Measurements from ENCODE around the gene PKD1L1.
"Not testable (repeated sequence)": the region's sequence is repeated elsewhere in the genome, so short reads cannot be mapped to it uniquely, and the experiment has no call there.

The PKD1L1 gene

DNA sequence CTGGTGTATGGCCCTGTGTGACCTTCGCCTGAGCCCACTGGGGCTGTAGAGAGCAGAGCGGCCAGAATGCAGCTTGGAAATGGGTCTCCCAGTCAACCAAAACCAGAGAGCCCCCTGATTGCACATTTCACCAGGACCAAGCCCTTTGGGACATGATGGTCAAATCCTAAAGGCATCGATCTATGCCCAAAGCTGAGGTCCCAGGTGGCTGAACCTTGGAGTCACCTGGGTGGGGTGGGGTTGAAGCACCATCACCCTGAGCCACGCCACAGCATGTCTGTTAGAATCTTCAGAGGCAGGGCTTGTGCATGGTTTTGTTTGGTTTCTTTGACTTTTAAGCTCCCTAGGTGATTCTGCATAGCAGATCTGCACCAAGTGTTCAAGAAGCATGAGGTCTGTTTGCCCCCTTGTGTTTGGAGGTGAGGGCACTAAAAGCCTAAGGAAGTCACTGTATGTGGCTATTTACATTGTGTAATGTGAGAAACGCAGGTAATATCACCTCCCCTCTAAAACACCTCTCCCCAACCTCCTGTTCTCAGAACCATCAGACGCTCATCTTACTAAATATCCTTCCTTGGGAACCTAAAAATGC lies 9.6 kb downstream of the PKD1L1 start:
- no peak for DNase-seq (ENCODE audit: low read depth)

DNA sequence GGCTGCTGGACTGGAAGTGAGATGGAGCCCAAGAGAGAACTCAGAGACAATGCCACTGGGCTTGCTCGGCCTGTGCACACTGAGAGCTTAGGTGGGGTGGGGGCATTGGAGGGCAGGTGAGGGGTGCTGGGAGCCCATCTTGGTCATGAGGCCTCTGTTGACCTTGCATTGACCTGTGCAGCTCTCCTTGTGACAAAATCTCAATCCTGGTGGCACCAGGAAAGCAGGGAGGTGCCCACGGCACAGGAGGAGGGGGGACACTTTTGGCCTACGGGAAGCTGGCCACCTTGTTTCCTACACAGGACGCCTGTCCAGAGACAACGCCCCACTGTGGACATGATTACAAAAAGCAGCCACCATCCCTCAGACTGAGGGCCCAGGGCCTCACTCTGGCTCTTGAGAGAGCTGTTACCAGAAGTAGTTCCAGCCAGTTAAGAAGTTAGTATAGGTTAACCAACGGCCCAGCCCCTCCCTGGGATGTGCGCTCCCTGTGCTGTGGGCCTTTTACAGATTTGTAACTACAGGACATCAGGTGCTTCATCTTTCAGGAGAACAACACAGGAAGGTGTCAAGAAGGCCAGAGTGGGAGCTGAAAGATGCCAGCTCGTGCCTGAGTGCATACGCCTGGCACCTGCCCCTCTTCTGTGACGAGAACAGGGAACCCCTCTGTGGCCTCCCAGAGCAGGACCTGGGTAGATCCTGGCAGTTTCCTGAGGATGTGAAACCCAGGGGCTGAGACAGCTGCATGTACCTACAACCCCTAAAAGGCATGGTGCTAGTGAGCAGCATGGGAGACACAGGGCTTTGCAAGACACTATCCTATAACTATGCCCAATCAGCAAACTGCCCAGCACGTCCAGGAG lies 10.3 kb downstream of the PKD1L1 start:
- no peak for DNase-seq (ENCODE audit: low read depth)

DNA sequence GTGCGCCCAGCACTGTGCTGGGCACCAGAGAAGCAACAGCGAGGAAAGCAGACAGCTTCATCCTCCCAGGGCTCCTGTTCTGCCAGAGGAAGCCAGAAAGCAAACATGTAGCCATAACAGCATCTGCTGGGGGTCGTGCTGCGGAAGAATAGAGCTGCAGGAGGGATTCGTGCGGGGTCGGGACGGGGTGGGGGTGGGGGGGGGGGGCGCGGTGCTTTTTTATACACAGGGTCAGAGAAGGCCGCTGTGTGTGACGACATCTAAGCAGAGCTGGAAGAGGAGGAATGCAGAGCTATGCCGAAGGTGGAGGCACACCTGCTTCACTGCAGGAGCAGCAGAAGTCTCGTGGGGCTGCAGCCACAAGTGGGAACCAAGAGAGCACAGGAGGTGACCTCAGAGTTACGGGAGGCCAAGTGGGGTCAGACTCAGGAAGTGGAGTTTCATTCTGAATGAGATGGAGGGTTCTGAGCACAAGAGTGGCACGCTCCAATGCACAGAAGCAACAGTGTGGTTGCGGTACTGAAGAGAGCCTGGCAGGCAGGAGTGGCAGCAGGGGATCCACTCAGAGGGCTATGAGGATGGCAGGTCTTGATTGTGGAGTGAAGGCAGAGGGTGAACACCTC lies 11.1 kb downstream of the PKD1L1 start:
- no peak for DNase-seq (ENCODE audit: low read depth)

DNA sequence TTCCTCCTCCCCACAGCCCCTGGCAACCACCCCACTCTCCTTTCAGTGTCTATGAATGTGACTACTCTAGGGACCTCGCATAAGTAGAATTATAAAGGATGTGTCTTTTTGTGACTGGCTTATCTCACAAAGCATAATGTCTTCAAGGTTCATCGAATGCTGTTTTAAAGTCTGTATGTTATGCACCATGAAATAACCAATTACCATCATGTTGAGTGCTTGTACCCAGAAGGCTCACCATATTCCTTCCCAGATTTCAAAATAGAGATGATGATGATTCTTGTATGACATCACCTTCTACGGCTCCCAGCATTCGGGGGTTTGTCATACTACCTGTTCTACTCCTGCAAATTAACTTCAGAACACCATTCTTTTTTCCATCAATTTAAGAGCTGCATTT lies 11.9 kb downstream of the PKD1L1 start:
- no peak for DNase-seq (ENCODE audit: low read depth)

DNA sequence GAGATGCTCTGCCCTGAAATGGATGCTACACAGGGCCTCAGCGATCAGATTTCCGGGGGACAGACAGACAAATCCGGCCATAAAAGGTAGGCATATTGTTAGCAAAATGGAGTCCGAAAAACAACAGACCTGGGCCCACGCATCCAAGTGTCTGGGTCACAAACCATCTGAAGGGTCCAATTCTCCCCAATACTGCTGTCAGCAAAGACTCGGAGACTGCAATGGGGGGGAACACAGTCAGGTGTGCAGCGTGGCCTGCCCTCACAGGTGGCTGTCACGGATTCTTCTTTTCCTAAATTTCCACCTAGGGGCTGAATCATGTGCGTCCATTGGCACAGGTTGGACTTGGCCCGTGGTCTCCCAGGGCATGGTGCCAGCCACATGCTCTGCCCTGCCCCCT lies 12.9 kb downstream of the PKD1L1 start:
- DNase-seq (ENCODE audit: low read depth) = no peak

DNA sequence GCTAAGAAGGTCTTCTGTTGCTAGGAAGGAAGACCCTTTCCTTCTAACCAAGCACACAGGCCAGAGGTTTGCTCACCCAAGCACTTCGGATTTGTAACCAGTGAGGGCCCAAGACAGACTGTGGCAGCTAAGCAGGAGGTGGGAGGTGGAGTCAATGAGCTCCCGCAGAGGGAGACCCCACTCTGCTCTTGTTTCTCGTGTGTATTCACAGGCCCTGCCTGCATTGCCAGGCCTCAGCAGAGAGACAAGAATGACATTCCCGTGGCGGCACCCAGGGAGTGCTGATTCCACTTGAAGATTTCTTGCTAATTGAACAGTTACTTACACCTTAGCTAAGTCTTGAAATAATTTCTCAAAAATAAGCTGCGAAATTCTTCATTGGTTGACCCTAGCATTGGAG lies 13.4 kb downstream of the PKD1L1 start:
- DNase-seq (ENCODE audit: low read depth) = no peak

DNA sequence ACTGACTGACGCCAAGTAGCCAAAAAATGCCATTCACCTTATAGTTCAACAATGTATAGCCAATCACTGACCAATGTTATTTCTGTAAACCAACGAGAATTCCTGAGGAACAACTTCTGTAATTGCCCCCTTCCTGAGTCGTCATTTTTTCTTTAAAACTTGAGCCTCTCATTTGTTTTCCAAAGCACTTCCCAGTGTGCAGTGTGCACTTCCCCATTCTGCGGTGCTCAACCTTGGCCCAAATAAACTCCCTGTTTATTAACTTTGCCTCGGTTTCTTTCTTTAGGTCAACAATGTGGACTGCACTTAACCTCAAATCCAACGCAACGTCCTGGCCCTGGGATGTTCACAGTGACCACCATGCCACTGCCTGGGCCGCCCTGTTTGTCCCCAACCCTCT lies 15.1 kb downstream of the PKD1L1 start:
- DNase-seq (ENCODE audit: low read depth) = no peak

DNA sequence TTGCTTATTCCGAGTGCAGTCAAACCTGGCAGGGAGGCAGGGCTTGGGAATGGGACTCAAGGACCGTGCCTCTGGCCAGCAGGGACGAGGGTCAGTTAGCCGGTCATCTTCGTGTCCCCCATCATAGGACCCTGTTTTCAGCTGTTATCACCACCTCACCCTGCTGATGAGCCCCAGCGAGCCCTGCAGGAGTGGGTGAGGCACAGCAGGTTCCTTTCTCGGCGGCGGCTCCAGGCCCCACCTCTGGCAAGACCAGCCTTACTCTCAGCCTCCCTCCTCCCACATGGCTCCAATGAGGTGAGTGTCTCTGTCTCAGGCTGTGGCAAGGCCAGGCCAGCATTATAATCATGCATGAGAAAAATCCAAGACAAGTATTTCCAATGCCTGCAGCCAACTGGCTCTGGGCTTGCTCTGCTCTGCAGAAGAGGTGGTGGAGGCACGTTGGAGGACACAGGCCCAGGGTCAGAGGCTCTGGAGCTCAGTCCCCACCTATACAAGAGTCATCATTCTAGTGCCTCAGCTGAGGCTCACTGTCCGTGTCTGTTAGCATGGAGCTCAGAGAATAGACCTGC lies 15.7 kb downstream of the PKD1L1 start:
- DNase-seq (ENCODE audit: low read depth) = no peak

DNA sequence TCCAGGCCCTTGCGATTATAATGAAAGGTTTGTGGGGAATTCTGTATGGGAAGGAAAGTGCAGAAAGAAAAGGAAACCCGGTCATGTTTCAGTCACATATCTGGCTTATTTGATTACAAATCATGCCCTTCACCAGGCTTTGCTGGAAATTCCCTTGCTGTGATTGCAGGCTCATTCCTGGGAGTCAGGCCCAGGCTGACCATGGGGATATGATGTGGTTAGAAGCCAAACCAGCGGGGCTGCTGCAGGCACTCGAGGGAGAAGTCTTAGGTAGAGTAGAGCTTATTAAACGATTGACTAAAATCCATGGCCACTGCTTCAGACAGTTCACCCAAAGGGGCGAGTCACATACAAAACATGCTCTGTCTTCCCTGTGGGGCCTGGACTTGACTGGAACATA lies 16.2 kb downstream of the PKD1L1 start:
- DNase-seq (ENCODE audit: low read depth) = no peak

DNA sequence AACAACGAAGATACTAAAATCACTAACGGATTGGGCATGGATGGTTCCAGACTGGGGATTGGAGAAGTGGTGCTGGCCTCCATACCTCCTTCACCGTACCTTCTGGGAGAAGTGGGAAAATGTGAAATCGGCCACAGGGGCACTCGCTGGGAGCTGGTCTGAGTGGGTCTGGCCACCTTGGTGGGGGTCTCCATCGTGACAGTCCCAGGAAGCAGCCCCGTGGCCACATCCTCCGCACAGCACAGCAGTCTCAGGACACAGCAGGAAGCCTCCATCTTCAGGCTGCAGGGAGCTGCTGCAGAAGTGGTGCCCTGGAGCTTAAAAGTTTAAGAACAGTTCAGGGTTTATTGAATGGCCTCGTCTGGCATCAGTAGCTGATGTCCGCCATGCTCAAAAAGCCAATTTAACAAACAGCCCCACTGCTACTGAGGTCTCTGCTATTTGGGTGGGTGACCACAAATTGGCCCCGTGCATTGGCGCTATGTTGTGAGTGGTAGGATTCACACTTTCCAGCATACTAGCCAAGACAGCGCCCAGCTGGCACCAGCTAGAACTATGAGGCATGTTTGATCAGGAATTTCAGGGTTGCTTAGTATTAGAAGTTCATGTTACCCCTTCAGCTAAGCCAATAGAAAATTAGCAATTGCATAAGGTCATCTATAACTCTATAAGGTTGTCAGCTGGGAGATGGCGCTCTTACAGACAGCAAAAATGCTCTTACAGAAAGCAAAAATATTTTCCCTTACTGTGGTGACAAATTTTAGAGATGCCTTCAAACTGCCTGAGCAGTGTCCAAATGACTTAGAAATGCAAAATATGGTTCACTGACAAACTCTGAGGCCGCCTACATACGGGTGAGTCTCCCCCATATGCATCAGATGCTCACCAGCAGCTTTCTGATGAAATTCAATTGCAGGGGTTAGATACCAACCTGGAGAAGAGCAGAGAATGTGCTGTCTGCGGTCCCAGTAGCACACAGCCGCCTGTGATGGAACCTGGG lies 17.0 kb downstream of the PKD1L1 start:
- no peak for DNase-seq (ENCODE audit: low read depth)

DNA sequence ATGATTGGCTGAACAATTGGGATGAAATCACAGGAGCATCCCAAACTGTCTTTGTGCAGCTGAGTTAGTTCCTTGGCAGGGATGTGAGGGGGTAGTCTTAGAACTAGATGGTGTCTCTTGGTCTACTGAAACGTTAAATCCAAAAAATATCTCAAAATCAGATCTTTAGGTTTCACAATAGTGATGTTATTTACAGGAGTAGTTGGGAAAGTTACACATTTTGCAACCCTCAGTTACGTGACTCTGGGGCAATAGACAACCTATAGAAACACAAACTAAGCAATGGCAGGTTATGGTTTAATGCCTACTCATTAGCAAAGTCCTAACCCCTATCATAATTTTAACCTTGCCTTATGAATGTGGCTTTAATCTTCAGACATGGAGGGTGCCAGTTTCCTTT lies 24.0 kb downstream of the PKD1L1 start:
- DNase-seq (ENCODE audit: low read depth) = no peak

DNA sequence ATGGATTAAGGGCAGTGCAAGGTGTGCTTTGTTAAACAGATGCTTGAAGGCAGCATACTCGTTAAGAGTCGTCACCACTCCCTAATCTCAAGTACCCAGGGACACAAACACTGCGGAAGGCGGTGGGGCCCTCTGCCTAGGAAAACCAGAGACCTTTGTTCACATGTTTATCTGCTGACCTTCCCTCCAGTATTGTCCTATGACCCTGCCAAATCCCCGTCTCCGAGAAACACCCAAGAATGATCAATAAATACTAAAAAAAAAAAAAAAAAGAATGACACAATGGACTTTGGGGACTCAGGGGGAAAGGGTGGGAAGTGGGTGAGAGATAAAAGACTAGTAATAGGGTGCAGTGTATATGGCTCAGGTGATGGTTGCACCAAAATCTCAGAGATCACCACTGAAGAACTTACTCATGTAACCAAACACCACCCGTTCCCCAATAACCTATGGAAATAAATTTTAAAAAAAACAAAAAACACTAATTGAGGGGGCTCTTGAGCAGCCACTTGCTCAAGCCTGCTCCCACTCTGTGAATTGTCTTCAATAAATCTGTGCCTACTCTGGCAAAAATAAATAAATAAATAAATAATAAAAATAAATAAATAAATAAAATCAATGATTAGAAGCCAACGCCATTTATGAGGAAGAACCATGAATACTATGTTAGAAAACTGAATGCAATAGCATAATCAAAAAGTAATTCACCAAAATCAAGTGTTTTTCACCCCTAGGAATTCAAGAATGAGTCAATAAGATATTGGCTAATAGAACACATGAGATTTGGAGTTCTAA lies 25.0 kb downstream of the PKD1L1 start:
- not testable (repeated sequence) for DNase-seq (ENCODE audit: low read depth)

DNA sequence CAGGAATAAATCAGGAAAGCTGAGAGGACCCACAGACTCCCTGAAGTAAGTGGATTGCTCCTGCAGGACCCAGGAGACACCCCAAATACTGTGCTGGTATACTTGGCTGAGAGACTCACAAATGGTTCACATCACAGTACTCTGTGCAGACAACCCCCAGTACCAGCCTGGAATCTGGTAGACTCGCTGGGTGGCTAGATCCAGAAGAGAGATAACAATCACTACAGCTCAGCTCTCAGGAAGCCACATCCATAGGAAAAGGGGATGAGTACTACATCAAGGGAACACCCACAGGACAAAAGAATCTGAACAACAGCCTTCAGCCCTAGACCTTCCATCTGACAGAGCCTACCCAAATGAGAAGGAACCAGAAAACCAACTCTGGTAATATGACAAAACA lies 31.8 kb downstream of the PKD1L1 start:
- not testable (repeated sequence) for DNase-seq (ENCODE audit: low read depth)

DNA sequence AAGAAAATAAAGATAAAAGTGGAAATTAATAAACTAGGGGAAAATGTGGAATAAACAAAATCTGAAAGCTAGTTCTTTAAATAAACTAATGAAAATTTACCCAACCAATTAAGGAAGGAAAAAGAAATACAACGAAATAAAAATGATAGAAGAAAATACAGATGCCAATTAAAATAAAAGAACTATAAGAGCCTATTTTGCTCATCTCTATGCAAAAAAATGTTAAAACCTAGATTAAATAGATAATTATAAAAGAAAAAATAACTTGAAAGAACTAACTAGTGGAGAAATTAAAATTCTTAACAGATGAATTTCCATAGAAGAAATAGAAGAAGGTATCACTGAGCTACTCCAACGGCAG lies 32.7 kb downstream of the PKD1L1 start:
- DNase-seq (ENCODE audit: low read depth) = no peak

DNA sequence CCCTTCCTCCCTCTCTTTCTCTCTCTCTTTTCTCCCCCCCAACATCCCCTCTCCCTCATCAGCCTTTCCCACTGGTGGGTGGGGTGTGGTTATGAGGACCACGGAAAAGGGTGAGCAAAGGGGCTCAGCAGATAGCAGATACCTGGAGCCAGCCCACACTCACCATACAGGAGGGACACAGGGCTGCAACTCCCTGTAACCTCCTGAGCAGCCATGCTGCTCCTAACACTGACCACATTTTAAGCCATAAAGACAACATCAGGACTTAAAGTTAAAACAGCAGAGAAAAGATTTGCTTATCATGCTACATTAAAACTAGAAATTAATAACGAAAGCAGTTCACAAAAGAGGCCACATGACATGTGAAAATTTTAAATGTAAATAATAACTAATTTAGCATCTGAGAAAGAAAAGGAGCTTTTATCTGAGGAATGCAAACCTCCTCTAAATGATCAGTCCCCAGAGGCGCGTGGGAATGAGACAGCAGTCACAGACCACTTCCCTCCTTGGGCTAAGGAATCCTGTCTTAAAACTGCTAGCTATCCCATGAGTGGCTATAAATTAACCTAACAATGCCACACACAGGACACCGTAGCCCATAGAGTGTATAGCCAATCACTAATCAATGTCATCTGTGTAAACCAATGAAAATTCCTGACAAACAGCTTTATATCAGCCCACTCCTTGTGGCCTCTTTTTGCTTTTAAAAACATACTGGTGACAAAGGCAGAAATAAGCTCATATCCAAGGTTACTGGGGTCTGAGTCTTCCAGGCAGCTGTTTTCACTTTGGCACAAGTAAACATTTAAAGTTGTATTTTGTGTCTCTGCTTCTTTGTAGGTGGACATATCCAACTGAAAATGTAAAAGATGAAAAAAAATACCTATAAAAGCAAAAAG lies 33.3 kb downstream of the PKD1L1 start:
- no peak for DNase-seq (ENCODE audit: low read depth)

DNA sequence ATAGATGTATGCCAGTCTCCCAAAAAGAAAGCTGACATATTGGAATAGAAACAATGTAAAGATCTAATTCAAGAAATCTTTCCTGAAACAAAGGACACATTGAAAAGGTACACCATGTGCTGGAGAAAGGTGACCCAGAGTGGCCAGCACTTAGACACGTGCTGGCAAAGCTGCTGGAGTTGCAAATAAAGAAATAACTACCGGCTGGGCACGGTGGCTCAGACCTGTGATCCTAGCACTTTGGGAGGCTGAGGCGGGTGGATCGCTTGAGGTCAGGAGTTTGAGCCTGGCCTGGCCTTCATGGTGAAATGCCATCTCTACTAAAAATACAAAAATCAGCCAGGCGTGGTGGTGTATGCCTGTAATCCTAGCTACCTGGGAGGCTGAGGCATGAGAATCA lies 35.9 kb downstream of the PKD1L1 start:
- DNase-seq (ENCODE audit: low read depth) = no peak

DNA sequence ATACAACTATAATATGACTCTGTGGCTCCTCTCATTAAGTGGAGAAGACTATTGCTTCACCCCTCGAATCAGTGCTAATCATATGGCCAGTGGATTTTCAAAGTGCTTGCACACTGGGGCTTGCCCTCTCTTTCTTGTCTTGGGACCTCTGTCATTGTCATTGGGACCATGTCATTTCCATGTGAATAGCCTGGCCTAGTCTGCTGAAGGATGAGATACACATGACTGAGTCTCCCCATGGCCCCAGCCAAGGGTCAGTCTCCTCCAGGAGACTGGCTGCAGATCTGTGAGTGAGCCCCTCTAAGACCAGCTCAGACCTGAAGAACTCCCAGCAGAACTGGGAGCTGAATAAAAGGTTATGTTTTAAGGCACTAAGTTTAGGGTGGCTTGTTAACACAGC lies 39.5 kb downstream of the PKD1L1 start:
- no peak for DNase-seq (ENCODE audit: low read depth)

DNA sequence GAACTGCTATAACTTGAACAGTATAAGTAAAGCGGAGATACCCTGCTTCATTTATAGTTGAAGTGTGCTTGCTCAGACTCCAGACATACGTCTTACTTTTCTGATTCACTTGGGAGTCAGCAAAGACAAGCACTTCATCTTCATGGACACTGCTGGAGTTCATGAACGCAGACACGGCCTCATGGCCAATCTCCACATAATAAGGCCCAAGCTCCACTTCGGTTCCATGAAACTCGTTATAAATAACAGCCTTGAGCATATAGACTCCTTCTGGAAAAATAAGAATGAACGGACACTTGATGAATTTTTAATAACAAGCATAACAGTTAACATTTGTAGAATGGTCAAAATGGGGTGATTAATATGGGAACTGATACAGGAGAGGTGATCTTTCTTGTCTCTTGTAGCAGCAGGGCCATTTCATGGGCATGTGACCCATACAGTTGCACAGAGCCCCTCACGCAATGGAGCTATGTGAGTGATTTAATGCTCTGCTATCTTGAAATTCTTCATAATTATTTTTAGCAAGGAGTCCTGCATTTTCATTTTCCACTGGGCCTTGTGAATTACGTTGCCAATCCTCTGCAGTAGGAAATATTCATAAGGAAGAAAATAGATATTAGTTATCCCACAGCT lies 40.2 kb downstream of the PKD1L1 start:
- DNase-seq (ENCODE audit: low read depth) = no peak

DNA sequence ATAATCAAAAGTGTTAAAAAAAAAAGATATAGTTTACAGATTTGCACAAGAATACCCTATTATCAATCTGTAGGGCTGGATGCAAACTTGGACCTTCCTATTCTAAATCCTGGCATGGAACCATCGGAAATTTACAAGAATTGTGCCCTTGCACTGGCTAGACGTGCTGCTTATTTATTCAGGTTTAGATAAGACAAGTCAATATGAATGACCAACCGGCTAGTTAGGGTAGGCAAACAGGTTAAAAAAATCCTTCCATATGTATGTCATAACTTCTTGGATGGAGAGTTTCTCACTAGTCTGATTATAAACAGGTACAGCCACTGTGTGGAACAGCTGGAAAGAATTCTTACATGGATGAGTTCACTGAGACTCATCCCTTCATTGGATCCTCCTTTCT lies 41.4 kb downstream of the PKD1L1 start:
- DNase-seq (ENCODE audit: low read depth) = no peak
